GM18517 (cell line): ENCODE data around the gene WNT9B.

ENCODE experiments used
- ATAC-seq: cut with Tn5 transposase; IDR thresholded peaks from one replicate; pipeline ENCODE4 v1.9.1; 2021; ENCODE audit warnings: mild to moderate bottlenecking, moderate library complexity; ENCODE audit not compliant: unreplicated experiment

WNT9B gene, protein sequence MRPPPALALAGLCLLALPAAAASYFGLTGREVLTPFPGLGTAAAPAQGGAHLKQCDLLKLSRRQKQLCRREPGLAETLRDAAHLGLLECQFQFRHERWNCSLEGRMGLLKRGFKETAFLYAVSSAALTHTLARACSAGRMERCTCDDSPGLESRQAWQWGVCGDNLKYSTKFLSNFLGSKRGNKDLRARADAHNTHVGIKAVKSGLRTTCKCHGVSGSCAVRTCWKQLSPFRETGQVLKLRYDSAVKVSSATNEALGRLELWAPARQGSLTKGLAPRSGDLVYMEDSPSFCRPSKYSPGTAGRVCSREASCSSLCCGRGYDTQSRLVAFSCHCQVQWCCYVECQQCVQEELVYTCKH

DNA sequence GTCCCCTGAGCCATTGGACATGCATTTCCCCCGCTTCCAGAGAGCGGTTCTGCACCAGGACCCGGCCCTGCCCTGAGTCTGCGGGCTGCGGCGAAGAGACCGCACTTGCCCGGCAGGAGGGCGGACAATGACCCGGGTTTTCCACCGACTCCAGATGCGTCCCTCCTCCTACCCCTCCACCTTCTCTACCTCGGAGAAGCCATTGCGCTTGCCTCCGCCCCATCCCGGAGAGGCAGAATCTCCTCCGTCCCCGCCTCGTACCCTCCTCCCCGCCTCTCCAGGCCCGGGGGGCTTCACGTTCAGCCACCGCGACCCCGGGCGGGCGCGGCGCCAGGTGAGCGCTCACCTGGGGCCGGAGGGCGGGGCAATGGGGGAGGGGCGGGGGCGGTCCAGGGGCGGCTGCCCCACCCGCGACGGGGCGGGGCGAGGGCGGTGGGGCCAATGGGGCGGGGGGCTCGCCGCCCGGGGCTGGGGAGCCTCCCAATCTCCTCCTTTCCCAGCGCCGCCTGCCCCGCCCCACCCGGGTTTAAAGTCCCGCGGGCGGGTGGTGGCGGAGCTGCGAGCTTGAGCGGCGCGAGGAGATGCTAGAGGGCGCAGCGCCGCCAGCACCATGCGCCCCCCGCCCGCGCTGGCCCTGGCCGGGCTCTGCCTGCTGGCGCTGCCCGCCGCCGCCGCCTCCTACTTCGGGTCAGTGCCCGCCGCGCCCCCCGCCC, at the start of gene WNT9B:
TSS of gene WNT9B (plus strand) at position 555 of the 713 bp plus-strand sequence. CDS start at position 611, 56 bp downstream.
- ATAC-seq = no peak

DNA sequence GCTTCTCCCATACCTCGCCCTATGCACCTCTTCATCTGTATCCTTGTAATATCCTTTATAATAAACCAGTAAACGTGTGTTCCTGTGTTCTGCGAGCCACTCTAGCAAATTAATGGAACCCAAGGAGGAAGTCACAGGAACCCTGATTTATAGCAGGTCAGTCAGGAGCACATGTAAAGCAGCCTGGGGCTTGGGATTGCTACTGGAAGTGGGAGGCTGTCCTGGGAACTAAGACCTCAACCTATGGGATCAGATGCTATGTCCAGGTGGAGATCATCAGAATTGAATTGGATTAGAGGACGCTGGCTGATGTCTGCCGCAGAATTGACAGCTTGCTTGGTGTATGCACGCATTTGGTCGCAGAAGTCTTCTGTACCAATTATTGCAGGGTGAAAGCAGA, 48.6 kb upstream of the WNT9B start:
- ATAC-seq = no peak

DNA sequence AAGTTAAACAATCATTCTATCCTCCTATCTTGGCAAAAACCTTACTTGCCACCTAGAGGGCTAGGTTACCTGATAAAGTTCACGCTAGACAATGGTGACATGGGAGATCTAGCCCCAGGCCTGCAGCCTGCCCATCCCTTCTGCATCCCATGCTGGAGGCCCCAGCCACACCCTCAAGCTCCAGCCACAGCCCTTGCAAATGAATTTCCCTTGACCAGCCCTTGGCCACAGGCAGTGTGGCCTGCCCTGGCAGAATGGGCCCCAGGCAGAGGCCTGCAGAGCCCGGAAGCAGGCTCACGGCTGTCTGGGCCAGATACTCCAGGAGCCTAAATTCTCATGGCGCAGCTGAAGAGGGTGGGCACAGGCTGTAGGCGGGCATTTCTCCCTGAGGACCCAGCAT, 47.8 kb upstream of the WNT9B start:
- no peak for ATAC-seq

DNA sequence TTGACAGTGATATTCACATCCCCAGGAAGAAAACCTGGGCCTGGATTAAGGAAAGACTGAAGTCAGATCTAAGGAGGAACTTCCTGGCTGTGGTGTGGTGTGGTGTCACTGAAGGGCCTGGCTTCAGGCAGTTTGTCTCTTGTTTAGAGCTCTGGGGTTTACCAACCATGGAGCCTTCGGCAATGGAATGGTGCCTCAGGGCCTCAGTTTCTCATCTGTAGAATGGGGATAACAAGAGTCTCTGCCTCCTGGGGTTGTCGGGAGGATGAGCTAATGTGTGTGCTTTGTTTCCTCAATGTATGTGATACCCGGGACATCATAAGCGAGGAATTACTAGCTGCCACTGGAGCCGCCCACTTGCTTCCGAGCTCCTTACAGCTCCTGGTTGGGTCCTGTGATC, 45.6 kb upstream of the WNT9B start:
- ATAC-seq = no peak

DNA sequence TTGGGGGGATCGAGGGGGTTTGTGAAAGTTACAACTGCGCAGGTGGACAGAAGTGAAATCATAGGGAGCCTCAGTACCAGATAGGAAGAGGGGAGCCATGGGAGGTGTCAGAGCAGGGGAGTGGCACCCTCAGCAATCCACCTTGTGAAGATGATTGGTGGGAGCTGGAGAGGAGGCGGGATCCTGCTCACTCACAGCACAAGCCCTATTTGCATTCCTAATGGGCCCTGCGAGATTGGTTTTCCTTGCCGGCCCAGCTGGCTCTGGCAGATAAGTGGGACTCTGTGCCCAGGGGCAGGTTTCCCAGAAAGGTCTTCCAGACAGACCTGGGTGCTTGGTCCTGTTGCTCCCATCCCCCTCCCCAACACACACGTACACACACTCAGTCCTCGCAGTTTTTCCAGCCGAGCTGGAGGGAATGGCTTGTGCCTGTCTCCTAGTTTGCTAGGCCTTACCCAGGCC, 42.2 kb upstream of the WNT9B start:
- ATAC-seq = no peak

DNA sequence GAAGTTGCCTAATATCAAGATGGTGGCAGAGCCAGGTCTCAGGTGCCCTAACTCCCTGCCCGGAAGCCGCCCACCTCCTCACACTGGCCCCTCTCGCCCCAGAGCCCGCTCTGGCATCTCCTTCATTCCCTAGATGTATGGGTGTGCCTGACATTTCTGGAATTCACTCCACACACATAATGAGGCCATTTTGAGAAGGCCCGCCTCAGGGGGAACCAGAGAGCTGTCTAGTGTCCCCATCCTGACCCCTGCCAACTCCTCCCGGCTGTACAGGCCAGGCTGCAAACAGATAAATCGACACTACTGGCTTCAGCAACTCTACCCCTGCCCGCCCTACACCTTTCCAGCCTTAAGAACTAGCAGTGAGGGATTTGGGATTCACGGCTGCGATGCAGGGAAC, 40.5 kb upstream of the WNT9B start:
- no peak for ATAC-seq

DNA sequence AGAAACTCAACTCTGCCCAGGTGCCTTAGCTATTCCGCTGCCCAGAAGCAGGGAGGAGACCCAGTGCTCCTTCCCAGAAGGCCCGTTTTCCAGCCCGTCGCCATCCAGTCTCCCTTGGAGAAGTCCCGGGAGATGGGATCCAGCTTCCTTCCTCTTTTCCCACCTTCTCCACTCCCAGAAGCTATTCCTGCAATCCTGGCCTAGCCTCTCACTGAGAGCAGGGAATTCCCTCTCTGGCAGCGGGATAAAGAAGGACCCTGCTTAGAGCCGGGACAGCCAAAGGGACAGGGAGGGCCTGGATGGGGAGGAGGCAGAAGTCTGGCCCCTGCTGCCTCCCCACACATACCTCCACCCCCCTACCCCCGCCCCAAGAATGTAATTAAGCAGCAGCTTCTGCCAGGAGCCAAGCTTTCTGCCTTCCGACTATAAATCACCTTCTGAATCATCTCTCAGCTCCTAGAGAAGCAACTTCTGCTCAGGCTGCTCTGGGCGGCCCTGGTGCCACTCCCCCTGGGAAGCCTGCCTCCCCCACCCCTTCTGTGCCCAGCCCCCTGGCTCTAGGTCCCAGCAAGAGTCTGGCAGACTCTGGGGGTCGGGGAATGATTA, 39.3 kb upstream of the WNT9B start:
- ATAC-seq = no peak

DNA sequence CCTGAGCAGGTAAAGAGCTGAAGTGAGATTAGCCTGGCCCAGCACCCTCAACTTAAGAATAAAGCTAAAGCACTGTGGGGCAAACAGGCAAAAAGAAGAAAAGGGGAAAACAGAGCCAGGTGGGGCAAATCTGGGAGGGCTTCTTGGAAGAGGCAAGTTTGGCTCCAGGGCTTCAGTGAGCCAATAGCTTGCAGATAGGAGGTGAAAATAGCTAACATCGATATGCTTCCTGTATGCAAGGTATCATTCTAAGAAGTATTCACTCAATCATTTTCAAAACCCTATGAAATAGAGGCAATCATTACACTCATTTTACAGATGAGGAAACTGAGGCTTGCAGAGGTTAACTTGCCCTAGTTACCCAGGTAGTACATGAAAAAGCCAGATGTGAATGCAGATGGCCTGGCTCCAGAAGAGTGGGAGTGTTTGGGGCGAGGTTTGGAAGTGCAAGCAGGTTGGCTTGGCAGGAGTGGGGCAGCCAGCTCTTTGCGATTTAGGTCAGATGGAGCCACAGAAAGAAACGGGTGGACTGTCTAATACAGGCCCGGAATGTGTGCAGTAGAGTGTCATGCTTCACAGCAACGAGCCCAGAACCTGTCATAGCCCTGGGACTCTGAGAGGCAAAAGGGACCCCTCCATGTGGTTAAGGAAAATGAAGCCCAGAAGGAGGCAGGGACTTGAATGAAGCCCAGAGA, 38.6 kb upstream of the WNT9B start:
- ATAC-seq = no peak

DNA sequence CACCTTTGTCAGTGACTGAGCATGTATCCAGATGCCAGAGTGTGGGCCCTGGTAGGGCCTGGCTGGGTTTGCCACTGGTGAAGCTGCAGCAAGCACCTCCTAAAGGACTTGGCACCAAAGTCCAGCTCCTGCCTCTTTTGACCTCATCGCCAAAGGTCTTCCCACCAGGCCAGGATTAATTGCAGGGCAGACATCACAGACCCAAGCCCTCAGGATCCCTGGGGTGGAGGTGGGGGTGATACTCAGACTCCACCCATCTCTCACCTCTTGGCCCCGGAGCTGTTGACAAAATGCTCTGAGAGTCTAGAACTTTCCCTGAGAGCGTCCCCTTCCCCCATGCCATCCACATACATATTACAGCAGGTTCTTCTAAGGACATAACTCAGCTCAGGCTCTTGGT, 37.5 kb upstream of the WNT9B start:
- ATAC-seq = no peak

DNA sequence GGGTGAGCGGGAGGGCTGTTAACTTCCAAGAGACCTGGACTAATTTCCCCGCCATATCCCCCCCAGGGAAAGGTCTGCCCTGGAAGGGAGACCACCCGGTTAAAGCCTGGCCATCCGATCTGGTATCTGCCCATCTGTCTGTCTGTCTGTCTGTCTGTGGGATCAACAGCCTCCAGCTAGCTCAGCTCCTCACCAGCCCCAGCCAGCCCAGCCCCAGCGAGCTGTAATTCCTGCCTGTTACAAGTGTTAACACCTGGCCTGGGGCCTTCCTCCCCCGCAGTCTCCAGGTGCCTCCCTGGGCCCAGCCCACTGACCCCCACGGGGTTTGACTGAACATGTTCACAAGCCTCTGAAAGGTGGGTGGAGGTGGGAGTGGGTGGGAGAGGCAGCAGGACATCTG, 36.9 kb upstream of the WNT9B start:
- ATAC-seq = no peak

DNA sequence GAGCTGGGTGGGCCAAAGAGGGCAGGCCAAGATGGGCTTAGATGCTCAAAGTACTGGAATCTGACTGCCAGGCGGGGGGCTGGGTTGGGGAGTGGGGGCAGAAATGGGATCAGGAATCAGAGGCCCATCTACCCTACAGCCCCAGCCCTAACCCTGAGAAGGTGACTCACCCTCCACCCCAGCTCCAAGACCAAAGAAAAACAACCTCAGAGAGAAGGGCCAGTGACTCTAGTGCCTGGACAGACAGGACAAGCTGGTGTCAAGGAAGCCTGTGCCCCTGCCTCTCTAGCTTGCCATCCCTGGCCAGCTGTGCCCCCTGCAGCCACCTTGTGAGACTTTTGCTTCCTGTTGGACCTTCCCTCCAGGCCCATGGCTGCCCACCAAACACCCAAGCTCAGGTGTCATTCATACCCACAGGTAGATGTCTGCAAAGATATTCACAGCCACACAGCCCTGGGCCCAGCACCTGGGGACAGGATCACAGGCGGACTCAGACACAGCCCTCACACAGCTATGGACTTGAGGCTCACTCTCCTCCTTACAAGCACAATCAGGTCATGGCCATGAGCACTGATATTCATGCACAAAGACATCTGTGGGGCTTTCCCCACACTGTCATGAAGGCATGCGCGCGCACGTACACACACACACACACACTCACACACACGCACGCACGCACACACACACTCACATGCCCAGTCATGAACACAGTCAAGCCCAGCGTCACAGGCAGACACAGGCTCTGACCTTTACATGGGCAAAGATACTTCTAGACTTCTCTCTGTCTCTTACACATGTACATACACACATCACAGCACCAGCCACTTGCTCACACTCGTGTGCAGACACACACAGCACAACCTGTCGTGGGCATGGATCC, 35.7 kb upstream of the WNT9B start:
- no peak for ATAC-seq

DNA sequence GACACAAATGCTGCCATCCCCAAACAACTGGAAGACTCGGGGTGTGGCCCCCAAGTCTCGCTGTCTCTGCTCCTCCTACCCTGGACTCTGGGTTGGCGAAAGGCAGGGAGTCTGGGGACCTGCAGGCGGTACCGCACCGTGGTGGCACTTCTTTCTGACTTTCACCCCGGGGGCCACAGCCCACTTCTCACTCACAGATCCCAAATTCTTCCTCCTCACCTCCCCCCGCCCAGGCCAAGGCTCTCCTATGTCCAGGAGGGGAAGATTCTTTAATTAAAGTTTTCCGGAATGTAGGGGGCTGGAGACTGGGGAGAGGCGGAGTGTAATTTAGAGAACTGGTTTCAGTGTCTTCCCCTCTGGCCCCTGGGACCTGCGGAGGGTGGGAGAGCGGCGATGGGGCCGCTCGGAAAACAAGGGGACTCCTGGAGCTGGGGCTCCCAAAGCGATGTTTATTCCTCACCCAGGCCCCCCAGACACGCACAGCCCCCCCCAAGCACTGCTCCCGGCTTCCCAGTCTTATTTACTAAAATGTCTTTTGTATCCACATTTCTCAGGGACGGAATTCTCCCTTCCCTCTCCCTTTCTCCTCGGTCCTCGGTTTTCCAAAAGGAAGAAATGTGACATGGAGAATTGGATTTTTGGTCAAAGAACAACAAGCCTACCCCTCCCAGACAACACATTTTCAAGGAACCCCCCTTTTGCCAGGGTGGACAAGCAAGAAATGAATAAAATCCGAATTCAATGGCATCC, 34.1 kb upstream of the WNT9B start:
- ATAC-seq = no peak

DNA sequence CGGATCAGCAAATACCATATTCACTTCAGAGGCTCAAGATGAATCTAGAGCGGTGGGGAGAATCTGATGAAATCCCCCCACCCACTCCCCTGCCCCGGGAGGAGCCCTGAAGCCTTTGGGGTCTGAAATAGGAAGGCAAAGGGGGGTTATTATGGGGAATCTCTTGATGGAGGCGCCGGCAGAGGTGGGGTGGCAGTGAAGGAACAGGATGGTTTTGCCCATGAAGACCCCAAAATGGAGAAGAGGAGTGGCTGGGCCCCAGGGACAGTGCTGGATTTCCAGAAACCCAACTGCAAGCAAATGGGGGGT, 33.5 kb upstream of the WNT9B start:
- no peak for ATAC-seq

DNA sequence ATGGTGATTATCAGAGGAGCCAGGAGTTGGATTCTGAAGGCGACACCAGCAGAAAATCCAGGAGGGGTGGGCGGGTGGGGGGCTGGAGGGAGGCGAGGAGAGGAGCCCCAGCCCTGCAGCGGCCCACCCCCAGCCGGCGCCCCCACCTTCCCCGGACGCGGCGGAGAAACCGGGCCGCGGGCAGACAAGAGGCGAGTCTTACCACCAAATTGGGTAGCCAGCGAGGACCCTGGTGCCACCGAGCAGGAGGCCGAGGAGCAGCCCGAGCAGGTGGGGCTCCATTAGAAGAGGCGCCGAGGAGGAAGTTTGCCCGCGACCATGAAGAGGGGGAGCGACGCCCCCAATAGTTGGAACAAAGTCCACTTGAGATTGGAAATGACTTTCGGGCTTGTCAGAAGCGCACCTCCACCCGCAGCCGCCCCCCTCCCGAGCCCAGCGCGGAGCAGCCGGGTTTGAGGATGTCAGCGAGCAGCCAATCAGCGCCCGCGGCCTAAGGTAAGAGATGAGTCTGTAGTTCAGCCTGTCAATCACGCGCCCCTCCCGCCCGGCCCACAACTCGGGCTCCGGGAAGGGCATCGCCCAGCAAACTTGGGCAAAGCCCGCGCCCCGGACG, 33.0 kb upstream of the WNT9B start, which contains the start of gene WNT3:
TSS of gene WNT3 (minus strand) at position 377 of the 613 bp plus-strand sequence. CDS start at position 282, 95 bp downstream.
- ATAC-seq = no peak

DNA sequence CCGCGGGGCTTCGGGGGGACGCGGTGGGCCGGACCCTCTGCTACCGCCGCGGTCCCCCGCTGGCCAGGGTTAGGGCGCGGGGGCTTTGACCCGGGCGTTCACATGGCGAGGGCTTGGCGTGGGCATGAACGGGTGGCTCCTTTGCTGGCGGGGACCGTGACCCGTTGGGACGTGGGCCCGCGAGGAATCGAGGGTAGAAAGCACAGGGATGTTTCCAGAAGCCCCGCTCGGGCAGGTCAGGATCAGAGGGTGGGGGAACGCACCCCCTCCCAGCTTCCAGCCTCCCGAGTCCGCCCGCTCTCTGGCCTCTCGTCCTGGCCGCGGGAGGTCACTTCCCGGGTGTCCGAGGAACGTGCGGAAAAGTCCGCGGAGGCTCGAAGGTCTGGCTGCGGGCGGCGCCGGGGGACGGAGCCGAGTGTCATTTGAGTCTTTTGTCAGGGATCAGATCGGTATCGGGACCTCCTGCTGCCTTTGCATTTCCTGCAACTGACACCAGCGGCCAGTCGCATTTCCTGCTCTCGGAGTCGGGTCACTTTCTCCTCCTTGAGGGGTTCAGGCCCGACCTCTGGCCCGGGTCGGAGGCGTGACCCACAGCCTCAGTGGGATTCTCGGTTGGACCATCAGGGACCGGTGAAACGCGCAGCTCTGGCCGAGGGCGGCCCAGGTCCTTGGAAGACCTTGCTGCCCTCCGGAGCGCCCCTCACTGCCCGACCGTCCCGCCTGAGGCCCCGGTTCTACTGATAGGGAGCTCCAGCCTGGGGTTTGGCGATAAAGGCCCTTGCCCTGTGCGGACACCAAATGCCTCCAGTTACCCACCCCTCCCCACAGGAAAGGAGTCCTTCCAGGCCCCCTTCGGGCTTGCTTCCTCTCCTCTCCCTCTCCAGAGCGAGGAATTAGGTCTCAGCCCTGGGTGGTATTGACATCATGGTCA, 32.2 kb upstream of the WNT9B start:
- no peak for ATAC-seq

DNA sequence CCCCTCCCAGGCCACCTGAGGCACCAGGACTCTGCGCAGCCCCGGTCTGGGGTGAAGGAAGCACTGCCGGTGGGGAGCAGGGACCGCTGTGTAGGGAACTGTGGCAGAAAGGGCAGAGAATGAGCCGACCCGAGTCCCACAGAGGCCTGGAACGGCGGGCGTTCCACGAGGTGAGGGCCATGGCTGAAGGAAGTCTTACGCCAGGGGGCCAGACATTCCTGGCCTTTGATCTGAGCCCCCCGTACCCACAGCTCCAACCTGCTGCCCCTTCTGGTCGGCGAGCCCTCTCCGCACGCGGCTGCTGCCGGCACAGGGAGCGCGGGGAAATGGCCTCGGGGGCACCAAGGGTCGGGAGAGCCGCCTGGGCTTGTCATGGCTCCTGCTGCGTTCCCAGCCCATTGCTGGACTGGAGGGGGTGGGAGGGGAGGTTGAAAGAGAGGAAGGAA, 31.5 kb upstream of the WNT9B start:
- no peak for ATAC-seq

DNA sequence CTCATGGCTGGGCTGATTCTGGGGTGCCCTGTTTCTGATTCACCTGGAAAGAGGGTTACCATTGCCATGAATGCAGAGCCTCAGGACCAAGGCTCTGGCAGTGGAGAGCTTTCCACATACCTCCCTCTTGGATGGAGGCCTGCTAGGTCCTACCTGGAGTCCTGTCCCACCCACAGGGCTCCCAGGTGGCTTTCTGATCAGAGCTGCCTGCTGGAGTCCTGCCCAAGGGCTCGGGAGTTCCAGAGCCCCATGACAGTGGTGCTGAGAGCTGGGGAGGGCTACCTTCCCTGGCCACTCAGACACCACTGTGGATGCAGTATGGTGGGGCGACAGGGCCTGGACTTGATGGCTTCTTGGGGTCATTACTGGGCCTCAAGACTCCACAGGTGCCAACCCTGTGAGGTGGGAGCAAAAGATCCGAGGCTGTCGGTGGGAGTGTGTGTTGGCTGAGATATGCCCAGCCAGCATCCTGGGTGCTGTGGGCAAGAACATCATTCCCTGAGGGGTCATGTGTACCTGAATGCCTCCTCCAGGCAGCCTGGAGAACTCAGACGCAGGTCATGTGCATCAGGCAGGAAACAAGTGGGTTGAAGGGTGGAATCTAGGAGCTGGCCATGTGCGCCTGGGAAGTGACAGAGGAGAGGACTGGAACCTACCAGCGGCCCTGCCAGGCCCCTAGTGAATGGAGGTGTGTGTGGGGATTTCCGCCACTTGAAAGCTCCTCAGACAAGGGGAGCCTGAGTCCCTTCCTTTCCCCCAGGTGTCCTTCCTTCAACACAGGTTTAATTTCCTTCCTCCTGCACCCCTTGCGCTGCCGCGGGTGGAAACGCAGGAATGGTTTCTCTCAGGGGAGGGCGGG, 30.6 kb upstream of the WNT9B start:
- no peak for ATAC-seq
